K562 (cell line): Measurements from ENCODE around the gene P2RY6. TPM values are rescaled to one million over a fixed set of nuclear protein-coding genes. Genes with fewer than 3 reads are reported as not detected.

Experiments
- ATAC-seq: fragments of 200-7000 bp; cut with Tn5 transposase; 3 replicates; pipeline ENCODE4 v1.9.1; 2020; ENCODE audit warnings: moderate library complexity
- BruUV-seq: library from RNA; stranded (reverse); fragments of 400-500 nt; replicated peaks from 2 replicates; lab custom pipeline; 2021; lab: Mats Ljungman, UMichigan
- CTCF ChIA-PET: fragments of 300-600 bp; formaldehyde crosslinking; extraction: SDS; loops from one replicate; lab custom pipeline; 2021; ENCODE audit warnings: low intra/inter-chr PET ratio; lab: Yijun Ruan, JAX
- POLR2A ChIA-PET: fragments of 300-600, 350-650 bp; sonication (Branson Sonifier 250); formaldehyde crosslinking; extraction: SDS; loops from one replicate; lab custom pipeline; 2021; ENCODE audit warnings: antibody characterized with exemption, inconsistent platforms; lab: Yijun Ruan, JAX
- DNase-seq, 4 experiments: peaks; one replicate each; pipeline versions ENCODE4 v3.0.0 to v3.0.0-alpha.2; 2011 to 2018; ENCODE audit warnings: low spot score in 3 of 4, mixed read lengths in 3 of 4; ENCODE audit errors: extremely low read depth in 1 of 4
- FAIRE-seq: peaks from 2 replicates; lab custom pipeline; 2011; peaks lifted over from hg19 to GRCh38; lab: Jason Lieb, UNC
- H2AFZ ChIP-seq: 2 replicates; pipeline ENCODE4 v1.6.0; 2011; ENCODE audit warnings: low read depth, low read length, control low read depth, inconsistent platforms
- H3K27ac ChIP-seq: fragments of 200-600 bp; 3 replicates; pipeline ENCODE4 v1.8.0; 2011; ENCODE audit warnings: low read depth, mild to moderate bottlenecking, control low read depth, inconsistent platforms, low read length, moderate library complexity, mixed read lengths; ENCODE audit errors: extremely low read depth
- H3K27me3 ChIP-seq, 2 experiments: fragments of 300-600 bp in 1 of 2; 2 replicates in 1 of 2; 3 replicates in 1 of 2; pipeline versions ENCODE4 v1.6.0 to v1.8.0; 2011; ENCODE audit warnings: inconsistent platforms in 2 of 2, low read length in 2 of 2, mild to moderate bottlenecking in 1 of 2, mixed read lengths in 1 of 2, moderate library complexity in 1 of 2; ENCODE audit not compliant: control insufficient read depth in 2 of 2, insufficient read depth in 2 of 2
- H3K36me3 ChIP-seq: fragments of 300-600 bp; 3 replicates; pipeline ENCODE4 v1.8.0; 2011; ENCODE audit warnings: mild to moderate bottlenecking, low read length, inconsistent platforms; ENCODE audit not compliant: control insufficient read depth, insufficient read depth
- H3K4me1 ChIP-seq, 2 experiments: fragments of 200-600 bp in 1 of 2; replicated peaks in 1 of 2; 2 replicates in 1 of 2; 3 replicates in 1 of 2; pipeline versions ENCODE4 v1.5.1 to v1.8.0; 2011; ENCODE audit warnings: inconsistent platforms in 2 of 2, low read length in 2 of 2, mild to moderate bottlenecking in 1 of 2, mixed read lengths in 1 of 2, moderate library complexity in 1 of 2; ENCODE audit not compliant: control insufficient read depth in 2 of 2, insufficient read depth in 2 of 2
- H3K4me2 ChIP-seq: 2 replicates; pipeline ENCODE4 v1.6.1; 2011; ENCODE audit warnings: low read length, control low read depth, inconsistent platforms, mixed read lengths; ENCODE audit not compliant: insufficient read depth
- H3K4me3 ChIP-seq: fragments of 200-600 bp; sonication (generic), shearing (Covaris generic); 2 replicates; pipeline ENCODE4 v1.5.1; 2016; ENCODE audit warnings: control low read depth, inconsistent platforms
- H3K79me2 ChIP-seq: fragments of 200-600 bp; 3 replicates; pipeline ENCODE4 v1.8.0; 2011; ENCODE audit warnings: low read length, inconsistent platforms; ENCODE audit not compliant: control insufficient read depth, insufficient read depth
- H3K9ac ChIP-seq, 2 experiments: 2 replicates each; pipeline versions ENCODE4 v1.6.0 to v1.6.1; 2011; ENCODE audit warnings: low read depth in 2 of 2, low read length in 2 of 2, control low read depth in 1 of 2, inconsistent platforms in 1 of 2, mild to moderate bottlenecking in 1 of 2, mixed read lengths in 1 of 2; ENCODE audit not compliant: insufficient read depth in 1 of 2
- H3K9me1 ChIP-seq: one replicate; pipeline ENCODE4 v1.6.0; 2011; ENCODE audit warnings: inconsistent platforms, mild to moderate bottlenecking, low read length, moderate library complexity; ENCODE audit not compliant: control insufficient read depth, insufficient read depth
- H3K9me3 ChIP-seq: replicated peaks from 2 replicates; pipeline ENCODE4 v1.5.1; 2011; ENCODE audit warnings: low read depth, low read length, inconsistent platforms; ENCODE audit not compliant: control insufficient read depth, insufficient read depth
- H4K20me1 ChIP-seq: replicated peaks from 2 replicates; pipeline ENCODE4 v1.6.1; 2011; ENCODE audit warnings: low read length, inconsistent platforms, mixed read lengths; ENCODE audit not compliant: control insufficient read depth, insufficient read depth
- ARID4B ChIP-seq: sonication (generic); formaldehyde crosslinking; IDR thresholded peaks from 2 replicates; pipeline ENCODE4 v1.8.0; 2022; ENCODE audit warnings: mild to moderate bottlenecking, missing genetic modification reagents
- BRD9 ChIP-seq: fragments of 450-650 bp; IDR thresholded peaks from 2 replicates; pipeline ENCODE4 v1.6.1; 2018; ENCODE audit warnings: low read depth; ENCODE audit not compliant: partially characterized antibody
- E4F1 ChIP-seq: fragments of 250-450 bp; sonication (Bioruptor Pico); IDR thresholded peaks from 2 replicates; pipeline ENCODE4 v1.5.0; 2021; ENCODE audit warnings: mild to moderate bottlenecking, borderline replicate concordance
- JUNB ChIP-seq: fragments of 450-650 bp; formaldehyde crosslinking; conservative IDR thresholded peaks from 2 replicates; pipeline ENCODE4 v1.4.0; 2020; ENCODE audit warnings: mild to moderate bottlenecking
- PCBP1 ChIP-seq: fragments of 200-400 bp; formaldehyde crosslinking; IDR thresholded peaks from 2 replicates; pipeline ENCODE4 v1.6.1; 2018; ENCODE audit warnings: mild to moderate bottlenecking, low read depth, low read length; ENCODE audit not compliant: poor library complexity, severe bottlenecking
- SMAD1 ChIP-seq: fragments of 150-350 bp; IDR thresholded peaks from 2 replicates; pipeline ENCODE4 v1.6.1; 2014; ENCODE audit warnings: low read length, low read depth; ENCODE audit not compliant: partially characterized antibody
- SNIP1 ChIP-seq: fragments of 450-650 bp; IDR thresholded peaks from 2 replicates; pipeline ENCODE4 v1.7.1; 2017; ENCODE audit warnings: low read depth, mild to moderate bottlenecking
- TRIM28 ChIP-seq: fragments of 450-650 bp; IDR thresholded peaks from 2 replicates; pipeline ENCODE4 v1.6.1; 2017
- ZBTB26 ChIP-seq: fragments of 450-650 bp; formaldehyde crosslinking; IDR thresholded peaks from 2 replicates; pipeline ENCODE4 v1.4.0; 2022; ENCODE audit warnings: missing genetic modification characterization
- ZNF133 ChIP-seq: fragments of 250-450 bp; sonication (Bioruptor Pico); IDR thresholded peaks from 2 replicates; pipeline ENCODE4 v1.4.0; 2020; ENCODE audit warnings: mild to moderate bottlenecking
- ZNF253 ChIP-seq: fragments of 250-450 bp; sonication (Bioruptor Pico); conservative IDR thresholded peaks from 2 replicates; pipeline ENCODE4 v1.6.1; 2021; ENCODE audit warnings: mild to moderate bottlenecking
- ZNF431 ChIP-seq: sonication (generic); formaldehyde crosslinking; IDR thresholded peaks from 2 replicates; pipeline ENCODE4 v1.8.0; 2022; ENCODE audit warnings: mild to moderate bottlenecking, missing genetic modification reagents
- ZNF778 ChIP-seq: fragments of 450-650 bp; formaldehyde crosslinking; IDR thresholded peaks from 2 replicates; pipeline ENCODE4 v1.4.0; 2020; ENCODE audit warnings: mild to moderate bottlenecking, moderate library complexity
- WGBS: fragments of 100-300 bp; shearing (Covaris generic); methylation state at CpG from one replicate; pipeline ENCODE4 v1.1.6; 2016; ENCODE audit warnings: low coverage, mixed read lengths; ENCODE audit not compliant: insufficient coverage; ENCODE audit errors: missing lambda C conversion rate; 5-methylcytosine and 5-hydroxymethylcytosine counted together
- in situ Hi-C: fragments of 300-500 bp; cut with MboI; formaldehyde crosslinking; loops from 4 replicates; pipeline ENCODE4 v1.15.0; 2018; ENCODE audit warnings: inconsistent platforms, mixed read lengths
- intact Hi-C: fragments of 100-400 bp; cut with micrococcal nuclease; formaldehyde crosslinking; loops from 2 replicates; pipeline ENCODE4 v1.14.2; 2022
- polyA plus RNA-seq, 8 experiments: library from polyadenylated mRNA; depleted of rRNA in 4 of 8; stranded (reverse) in 5 of 8; unstranded in 3 of 8; fragments of >200 nt; fragmentation: Nextera tagmentation in 2 of 8; fragmentation: Illumina TruSeq in 1 of 8; extraction: Ambion mirVana in 2 of 8; extraction: Trizol in 1 of 8; gene quantifications; 2 replicates each; pipeline versions ENCODE4 v1.2.1 to v1.2.3, GENCODE V29; 2011 to 2014; ENCODE audit warnings: inconsistent platforms in 1 of 8, missing spikeins in 1 of 8
- total RNA-seq, 7 experiments: library from RNA; depleted of rRNA in 6 of 7; stranded (reverse); fragments of >200 nt in 6 of 7; fragmentation: Illumina TruSeq in 2 of 7; extraction: Trizol in 2 of 7; gene quantifications; 2 replicates each; pipeline versions ENCODE4 v1.2.1 to v1.2.3, GENCODE V29; 2011 to 2021; ENCODE audit warnings: low replicate concordance in 1 of 7

Gene P2RY6
- total and polyA plus RNA-seq, 9 of the 15 experiments (the other 6 are each of a cell fraction or from before 2014, with no cell fraction given), result not detected

GRCh38 chr11:73267122-73267846 is 4.9 kb upstream of the P2RY6 start:
- no peak overlapping the region for H3K4me3 ChIP-seq

More at GRCh38 chr11:73267122-73267846, 4.9 kb upstream of the P2RY6 start:
- H3K36me3 ChIP-seq, result no peaks in the 10 kb centered on the region
- H2AFZ ChIP-seq, result no peak overlapping the region
- ATAC-seq (no peak), DNase-seq (no peak), FAIRE-seq (no peak)
- H4K20me1 ChIP-seq, result no peaks in the 10 kb centered on the region
- no TSS peak for BruUV-seq
- no peak overlapping the region for H3K27ac ChIP-seq
- H3K9ac ChIP-seq, result no peak overlapping the region; a peak in 1 of 4 replicates
- 2% methylated on average over 2 of the region's 3 CpGs for WGBS
- no peaks in the 10 kb centered on the region for H3K9me1 ChIP-seq
- H3K4me2 ChIP-seq, result no peak overlapping the region
- ChIA-PET CTCF (no interaction called here), POLR2A (interaction anchor here (0.6 to 1.4 kb wide), 2 partner anchors 8 to 17 kb away, joined by 3 read pairs; no protein-coding TSS in a partner anchor)
- TF ChIP-seq SNIP1 (no peak), PCBP1 (no peak), E4F1 (CRISPR knock-in tag) (no peak), ZNF778 (CRISPR knock-in tag) (no peak), ZNF253 (CRISPR knock-in tag) (no peak), TRIM28 (no peak), ZNF431 (CRISPR knock-in tag) (no peak), BRD9 (no peak), SMAD1 (no peak), JUNB (no peak), ZNF133 (CRISPR knock-in tag) (no peak), ZBTB26 (CRISPR knock-in tag) (no peak), ARID4B (no peak)
- peaks cover 35 to 84% of the 10 kb centered on the region in 2 experiments for H3K27me3 ChIP-seq
- in situ Hi-C loops (no loop called here), intact Hi-C loops (no loop called here)
- H3K4me1 ChIP-seq, result peaks cover 0 to 20% of the 10 kb centered on the region in 2 experiments; a peak in 3 of 5 replicates
- no peaks in the 10 kb centered on the region for H3K79me2 ChIP-seq
- no peaks in the 10 kb centered on the region for H3K9me3 ChIP-seq
